IPS-18a (cell line): ENCODE data around the gene NPC1.
A peak's percentile ranks its signal among the peaks of the same experiment; 100 is the strongest.

Experiments used
- H3K27ac ChIP-seq: one replicate; pipeline ENCODE4 v1.5.1; 2013; ENCODE audit warnings: low read length
- H3K27me3 ChIP-seq: one replicate; pipeline ENCODE4 v1.6.1; 2013; ENCODE audit warnings: mild to moderate bottlenecking, low read length; ENCODE audit not compliant: control insufficient read depth, insufficient read depth
- H3K36me3 ChIP-seq: one replicate; pipeline ENCODE4 v1.6.1; 2013; ENCODE audit warnings: low read depth, low read length; ENCODE audit not compliant: control insufficient read depth
- H3K4me1 ChIP-seq: one replicate; pipeline ENCODE4 v1.6.1; 2013; ENCODE audit warnings: low read depth, low read length; ENCODE audit not compliant: control insufficient read depth
- H3K4me3 ChIP-seq: one replicate; pipeline ENCODE4 v1.5.1; 2013; ENCODE audit warnings: low read length
- H3K9ac ChIP-seq: one replicate; pipeline ENCODE4 v1.6.1; 2013; ENCODE audit warnings: mild to moderate bottlenecking, low read length, moderate library complexity
- H3K9me3 ChIP-seq: one replicate; pipeline ENCODE4 v1.6.1; 2013; ENCODE audit warnings: low read depth, low read length; ENCODE audit not compliant: control insufficient read depth

Gene NPC1

GRCh38 chr18:23586249-23587196 lies at the start of gene NPC1:
Gene NPC1, minus strand, starts transcription at chr18:23586506. Its CDS starts 163 bp downstream, at chr18:23586343.
- H3K27me3 ChIP-seq = peaks cover 9% of the 10 kb centered on the region
- H3K9ac ChIP-seq = peak within 1 kb of the TSS; percentile 90
- no peaks in the 10 kb centered on the region for H3K36me3 ChIP-seq
- peaks cover 3% of the 10 kb centered on the region for H3K4me1 ChIP-seq
- H3K27ac ChIP-seq = peak within 1 kb of the TSS; percentile 84
- no peaks in the 10 kb centered on the region for H3K9me3 ChIP-seq
- peak within 1 kb of the TSS; percentile 83 for H3K4me3 ChIP-seq

GRCh38 chr18:23636071-23636399 lies 49.7 kb upstream of the NPC1 start:
- H3K36me3 ChIP-seq = no peaks in the 10 kb centered on the region

GRCh38 chr18:23635283-23636070 lies 49.2 kb upstream of the NPC1 start:
- Histone ChIP-seq H3K36me3 (no peaks in the 10 kb centered on the region), H3K27me3 (no peaks in the 10 kb centered on the region), H3K27ac (no peak overlapping the region), H3K4me1 (no peaks in the 10 kb centered on the region), H3K4me3 (no peak overlapping the region), H3K9me3 (no peaks in the 10 kb centered on the region), H3K9ac (no peak overlapping the region)

More at GRCh38 chr18:23636071-23636399, 49.7 kb upstream of the NPC1 start:
- Histone ChIP-seq H3K9ac (no peak overlapping the region), H3K4me3 (no peak overlapping the region), H3K9me3 (no peaks in the 10 kb centered on the region), H3K4me1 (no peaks in the 10 kb centered on the region), H3K27me3 (no peaks in the 10 kb centered on the region), H3K27ac (no peak overlapping the region)

GRCh38 chr18:23634692-23635091 lies 48.4 kb upstream of the NPC1 start:
- Histone ChIP-seq H3K27me3 (no peaks in the 10 kb centered on the region), H3K9me3 (no peaks in the 10 kb centered on the region), H3K4me3 (no peak overlapping the region), H3K9ac (no peak overlapping the region), H3K4me1 (no peaks in the 10 kb centered on the region), H3K27ac (no peak overlapping the region), H3K36me3 (no peaks in the 10 kb centered on the region)

- Histone ChIP-seq H3K4me1 (no peaks in the 10 kb centered on the region), H3K27ac (no peak overlapping the region), H3K27me3 (no peaks in the 10 kb centered on the region), H3K4me3 (no peak overlapping the region), H3K36me3 (no peaks in the 10 kb centered on the region), H3K9ac (no peak overlapping the region), H3K9me3 (no peaks in the 10 kb centered on the region)
Observed at GRCh38 chr18:23632615-23633014, 46.3 kb upstream of the NPC1 start.

- Histone ChIP-seq H3K27ac (no peak overlapping the region), H3K4me3 (no peak overlapping the region), H3K27me3 (no peaks in the 10 kb centered on the region), H3K9ac (no peak overlapping the region), H3K4me1 (no peaks in the 10 kb centered on the region), H3K36me3 (no peaks in the 10 kb centered on the region), H3K9me3 (no peaks in the 10 kb centered on the region)
Observed at GRCh38 chr18:23631746-23632145, 45.4 kb upstream of the NPC1 start.

GRCh38 chr18:23631312-23631711 lies 45.0 kb upstream of the NPC1 start:
- Histone ChIP-seq H3K9me3 (no peaks in the 10 kb centered on the region), H3K9ac (no peak overlapping the region), H3K4me1 (no peaks in the 10 kb centered on the region), H3K27me3 (no peaks in the 10 kb centered on the region), H3K27ac (no peak overlapping the region), H3K4me3 (no peak overlapping the region), H3K36me3 (no peaks in the 10 kb centered on the region)

GRCh38 chr18:23629444-23629946 lies 43.2 kb upstream of the NPC1 start:
- H3K4me1 ChIP-seq = no peaks in the 10 kb centered on the region
- no peak overlapping the region for H3K27ac ChIP-seq
- no peak overlapping the region for H3K9ac ChIP-seq
- H3K36me3 ChIP-seq = no peaks in the 10 kb centered on the region
- H3K27me3 ChIP-seq = no peaks in the 10 kb centered on the region
- no peak overlapping the region for H3K4me3 ChIP-seq
- H3K9me3 ChIP-seq = no peaks in the 10 kb centered on the region

GRCh38 chr18:23627970-23628369 lies 41.7 kb upstream of the NPC1 start:
- Histone ChIP-seq H3K27me3 (no peaks in the 10 kb centered on the region), H3K9me3 (no peaks in the 10 kb centered on the region), H3K27ac (no peak overlapping the region), H3K9ac (no peak overlapping the region), H3K4me1 (no peaks in the 10 kb centered on the region), H3K4me3 (no peak overlapping the region), H3K36me3 (no peaks in the 10 kb centered on the region)

- no peak overlapping the region for H3K9ac ChIP-seq
- no peaks in the 10 kb centered on the region for H3K4me1 ChIP-seq
- H3K36me3 ChIP-seq = no peaks in the 10 kb centered on the region
- no peaks in the 10 kb centered on the region for H3K9me3 ChIP-seq
- no peak overlapping the region for H3K4me3 ChIP-seq
- no peaks in the 10 kb centered on the region for H3K27me3 ChIP-seq
- H3K27ac ChIP-seq = no peak overlapping the region
Observed at GRCh38 chr18:23627321-23627720, 41.0 kb upstream of the NPC1 start.

- H3K36me3 ChIP-seq = no peaks in the 10 kb centered on the region
- no peaks in the 10 kb centered on the region for H3K9me3 ChIP-seq
- no peak overlapping the region for H3K9ac ChIP-seq
- peaks cover 5% of the 10 kb centered on the region for H3K27me3 ChIP-seq
- H3K4me3 ChIP-seq = no peak overlapping the region
- H3K4me1 ChIP-seq = no peaks in the 10 kb centered on the region
- H3K27ac ChIP-seq = no peak overlapping the region
Observed at GRCh38 chr18:23626451-23627279, 40.4 kb upstream of the NPC1 start.
